Karpas-422 (cell line): ENCODE data around the gene POM121. TPM values are rescaled to one million over a fixed set of nuclear protein-coding genes. Genes with fewer than 3 reads are reported as not detected.
"Not testable (repeated sequence)": the region's sequence is repeated elsewhere in the genome, so short reads cannot be mapped to it uniquely, and the experiment has no call there.

Experiments
- DNase-seq: peaks from one replicate; pipeline ENCODE4 v3.0.0-alpha.2; 2015
- H2AFZ ChIP-seq: fragments of 200-600 bp; sonication (generic); 2 replicates; pipeline ENCODE4 v1.6.1; 2014; ENCODE audit warnings: antibody characterized with exemption, low read length, mixed read lengths
- H3K27ac ChIP-seq: fragments of 200-600 bp; sonication (generic); 2 replicates; pipeline ENCODE4 v1.5.1; 2014; ENCODE audit warnings: mild to moderate bottlenecking, low read length, moderate library complexity
- H3K27me3 ChIP-seq: fragments of 200-600 bp; sonication (generic); 2 replicates; pipeline ENCODE4 v1.6.1; 2014; ENCODE audit warnings: low read length, mixed read lengths
- H3K36me3 ChIP-seq: fragments of 200-600 bp; sonication (generic); 2 replicates; pipeline ENCODE4 v1.6.1; 2014; ENCODE audit warnings: low read length, mixed read lengths; ENCODE audit not compliant: insufficient read depth
- H3K4me1 ChIP-seq: fragments of 200-600 bp; sonication (generic); 2 replicates; pipeline ENCODE4 v1.6.1; 2014; ENCODE audit warnings: mild to moderate bottlenecking, low read length, mixed read lengths
- H3K4me2 ChIP-seq: fragments of 200-600 bp; sonication (generic); 2 replicates; pipeline ENCODE4 v1.6.1; 2014; ENCODE audit warnings: low read length, low read depth, mild to moderate bottlenecking; ENCODE audit not compliant: poor library complexity, severe bottlenecking
- H3K4me3 ChIP-seq: fragments of 200-600 bp; sonication (generic); 2 replicates; pipeline ENCODE4 v1.5.1; 2014; ENCODE audit warnings: mild to moderate bottlenecking, antibody characterized with exemption, low read length, mixed read lengths
- H3K79me2 ChIP-seq: fragments of 200-600 bp; sonication (generic); 2 replicates; pipeline ENCODE4 v1.6.1; 2014; ENCODE audit warnings: mild to moderate bottlenecking, low read length, mixed read lengths
- H3K9ac ChIP-seq: fragments of 200-600 bp; sonication (generic); 2 replicates; pipeline ENCODE4 v1.6.0; 2014; ENCODE audit warnings: low read length
- H3K9me2 ChIP-seq: fragments of 200-600 bp; sonication (generic), shearing (Covaris generic); replicated peaks from 2 replicates; pipeline ENCODE4 v1.6.0; 2014; ENCODE audit warnings: mild to moderate bottlenecking, low read length, moderate library complexity; ENCODE audit not compliant: insufficient read depth
- H3K9me3 ChIP-seq: fragments of 300-700, 200-600 bp; sonication (generic); 2 replicates; pipeline ENCODE4 v1.6.1; 2014; ENCODE audit warnings: low read length, mixed read lengths
- H4K20me1 ChIP-seq: fragments of 200-600 bp; sonication (generic); 2 replicates; pipeline ENCODE4 v1.6.1; 2014; ENCODE audit warnings: mild to moderate bottlenecking, antibody characterized with exemption, low read length, low read depth; ENCODE audit not compliant: insufficient read depth
- total RNA-seq: library from RNA; depleted of rRNA; stranded (reverse); fragments of >200 nt; shearing (Covaris generic); gene quantifications from 2 replicates; pipeline ENCODE4 v1.2.3, GENCODE V29; 2014; ENCODE audit warnings: low replicate concordance

Gene POM121
- total RNA-seq, 1 experiment from 2014 or later: 18.2 TPM

- not testable (repeated sequence) for H3K9me2 ChIP-seq
Observed at GRCh38 chr7:72944937-72945336, 20.0 kb downstream of the POM121 start.

DNA sequence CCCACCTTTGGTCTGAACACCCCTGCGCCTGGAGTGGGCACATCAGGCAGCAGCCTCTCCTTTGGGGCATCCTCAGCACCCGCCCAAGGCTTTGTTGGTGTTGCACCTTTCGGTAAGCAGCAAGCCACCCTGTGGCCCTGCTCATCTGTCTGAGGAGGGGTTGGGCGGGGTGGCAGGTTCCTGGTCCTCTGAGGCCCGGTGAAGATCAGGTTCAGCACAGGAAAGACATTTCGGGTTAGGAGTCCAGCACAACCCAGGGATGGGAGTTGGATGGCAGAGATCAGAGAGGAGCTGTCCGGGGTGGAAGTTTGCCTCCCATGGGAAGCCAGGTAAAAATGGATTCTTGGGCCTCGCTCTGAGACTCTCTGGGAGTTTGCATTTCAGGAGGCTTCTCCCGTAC, 20.7 kb downstream of the POM121 start:
- not testable (repeated sequence) for H3K9me2 ChIP-seq, H3K79me2 ChIP-seq, H3K9me3 ChIP-seq

More at GRCh38 chr7:72944937-72945336, 20.0 kb downstream of the POM121 start:
- not testable (repeated sequence) for H4K20me1 ChIP-seq, H2AFZ ChIP-seq, H3K4me1 ChIP-seq, H3K36me3 ChIP-seq, H3K9me3 ChIP-seq, H3K27ac ChIP-seq, H3K9ac ChIP-seq, H3K4me3 ChIP-seq, H3K79me2 ChIP-seq, H3K27me3 ChIP-seq, DNase-seq, H3K4me2 ChIP-seq

DNA sequence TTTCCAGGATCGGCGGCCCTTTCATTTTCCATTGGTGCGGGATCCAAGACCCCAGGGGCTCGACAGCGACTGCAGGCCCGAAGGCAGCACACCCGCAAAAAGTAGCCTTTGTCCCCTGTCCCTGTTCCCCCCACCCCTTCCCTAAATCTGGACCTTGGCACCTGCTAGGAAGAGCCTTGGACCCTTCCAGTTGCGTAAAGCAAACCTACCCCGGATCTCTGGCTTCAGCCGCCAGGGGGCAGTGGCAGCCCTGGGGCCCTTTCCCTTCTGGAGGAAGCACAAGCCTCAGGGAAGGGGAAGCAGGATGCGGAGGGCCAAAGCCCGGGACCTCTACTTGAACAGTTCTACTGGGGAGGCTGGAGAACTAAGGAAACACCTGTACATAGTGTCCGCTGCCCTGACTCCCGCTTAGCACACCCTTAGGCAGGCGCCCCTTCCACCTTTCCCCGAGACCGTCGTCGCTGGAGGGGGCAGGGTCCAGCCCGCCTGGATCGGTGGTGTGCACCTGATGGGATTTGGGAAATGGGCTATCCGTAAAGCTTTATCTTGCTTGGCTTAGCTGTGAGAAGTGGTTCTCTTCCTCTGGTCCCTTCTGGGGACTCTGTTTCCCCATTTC, 21.3 kb downstream of the POM121 start:
- H4K20me1 ChIP-seq, H3K4me2 ChIP-seq, H3K9me2 ChIP-seq, H3K4me3 ChIP-seq, H3K9ac ChIP-seq, H3K4me1 ChIP-seq, H3K27ac ChIP-seq, H3K9me3 ChIP-seq, H3K79me2 ChIP-seq, H3K36me3 ChIP-seq, H2AFZ ChIP-seq, H3K27me3 ChIP-seq: not testable (repeated sequence)
- peak; percentile 48 for DNase-seq

More for the DNA sequence above, 20.7 kb downstream of the POM121 start:
- H3K27me3 ChIP-seq, H3K4me2 ChIP-seq, DNase-seq, H3K4me1 ChIP-seq, H4K20me1 ChIP-seq, H3K36me3 ChIP-seq, H3K9ac ChIP-seq, H3K4me3 ChIP-seq, H2AFZ ChIP-seq, H3K27ac ChIP-seq: not testable (repeated sequence)

GRCh38 chr7:72948714-72949113, 23.8 kb downstream of the POM121 start:
- not testable (repeated sequence) for H3K36me3 ChIP-seq, DNase-seq, H2AFZ ChIP-seq, H3K4me1 ChIP-seq, H3K9ac ChIP-seq, H3K27me3 ChIP-seq, H3K27ac ChIP-seq, H4K20me1 ChIP-seq, H3K9me3 ChIP-seq, H3K4me2 ChIP-seq, H3K79me2 ChIP-seq, H3K4me3 ChIP-seq, H3K9me2 ChIP-seq

DNA sequence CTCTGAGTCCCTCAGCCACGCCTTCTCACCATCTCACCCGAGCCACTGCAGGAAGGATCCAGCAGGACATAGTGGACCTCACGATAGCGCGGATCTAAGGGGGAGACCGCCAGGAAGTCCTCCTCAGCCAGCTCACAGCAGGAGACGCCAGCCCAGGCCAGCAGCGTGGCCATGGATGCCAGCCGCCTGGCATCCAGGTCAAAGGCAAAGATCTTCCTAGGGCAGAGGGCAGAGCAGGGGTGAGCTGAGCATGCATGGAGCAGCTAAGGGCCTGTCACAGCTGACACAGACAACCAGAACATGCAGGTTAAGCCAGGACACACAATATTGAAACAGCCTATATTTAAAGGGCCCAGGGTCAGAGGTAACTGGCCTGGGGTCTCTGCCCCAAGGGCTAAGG, 24.4 kb downstream of the POM121 start:
- H3K9me3 ChIP-seq, H3K27me3 ChIP-seq, H3K4me1 ChIP-seq, DNase-seq, H3K36me3 ChIP-seq, H2AFZ ChIP-seq, H3K4me2 ChIP-seq, H3K9me2 ChIP-seq, H3K79me2 ChIP-seq, H3K9ac ChIP-seq, H3K4me3 ChIP-seq, H3K27ac ChIP-seq, H4K20me1 ChIP-seq: not testable (repeated sequence)

DNA sequence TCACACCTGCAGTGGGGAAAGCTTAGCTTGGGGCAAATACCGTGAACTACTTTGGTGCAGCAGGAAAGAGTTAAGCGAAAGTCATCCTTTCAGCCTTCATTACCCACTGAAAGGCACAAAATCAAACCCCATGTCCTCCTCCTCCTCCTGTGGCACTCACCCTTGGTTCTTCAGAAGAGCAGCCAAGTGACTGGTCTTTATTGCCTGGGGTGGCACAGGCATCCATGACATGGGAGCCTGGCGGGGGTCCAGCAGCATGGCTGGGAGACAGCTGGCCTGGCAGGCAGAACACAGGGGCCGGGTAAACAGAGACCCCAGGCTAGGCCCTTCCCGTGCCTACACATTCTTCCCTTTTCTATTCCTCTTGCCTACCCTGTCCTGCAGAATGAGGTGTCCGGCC, 24.8 kb downstream of the POM121 start:
- not testable (repeated sequence) for H4K20me1 ChIP-seq, H3K27ac ChIP-seq, H3K4me3 ChIP-seq, H3K36me3 ChIP-seq, H3K9me2 ChIP-seq, H3K9me3 ChIP-seq, H3K27me3 ChIP-seq, H3K9ac ChIP-seq, H2AFZ ChIP-seq, H3K79me2 ChIP-seq, H3K4me2 ChIP-seq, H3K4me1 ChIP-seq
- DNase-seq: peak; percentile 41

DNA sequence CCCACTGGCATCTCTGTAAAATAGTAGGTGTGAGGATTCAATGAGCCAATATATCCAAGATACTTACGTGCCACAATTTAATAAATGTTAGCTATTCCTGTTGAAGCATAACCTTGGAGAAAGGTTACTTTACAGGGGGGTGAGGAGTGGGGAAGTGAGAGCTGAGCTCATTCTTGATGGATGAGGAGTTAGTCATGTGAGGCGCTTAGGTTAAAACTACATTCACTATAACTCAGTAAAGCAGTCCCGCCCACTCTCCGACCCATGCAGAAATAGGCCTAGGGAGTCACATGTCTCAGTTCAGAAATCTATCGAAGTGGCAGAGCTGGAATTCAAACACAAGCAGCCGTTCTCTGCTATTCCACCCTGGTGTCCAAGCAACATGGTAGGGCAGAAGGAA, 25.5 kb downstream of the POM121 start:
- not testable (repeated sequence) for DNase-seq, H3K4me2 ChIP-seq, H3K27me3 ChIP-seq, H3K79me2 ChIP-seq, H3K9ac ChIP-seq, H2AFZ ChIP-seq, H4K20me1 ChIP-seq, H3K4me3 ChIP-seq, H3K4me1 ChIP-seq, H3K9me3 ChIP-seq, H3K9me2 ChIP-seq, H3K36me3 ChIP-seq, H3K27ac ChIP-seq

- not testable (repeated sequence) for H3K27me3 ChIP-seq, H3K9ac ChIP-seq, H3K9me3 ChIP-seq, H3K27ac ChIP-seq, H2AFZ ChIP-seq, DNase-seq, H3K4me1 ChIP-seq, H3K9me2 ChIP-seq, H3K36me3 ChIP-seq, H3K4me2 ChIP-seq, H3K79me2 ChIP-seq, H4K20me1 ChIP-seq
- peak overlapping the region; percentile 51; the same call in 1 of the 2 replicates for H3K4me3 ChIP-seq
Observed at GRCh38 chr7:72953901-72954562, 29.1 kb downstream of the POM121 start.
